ENCODE data around the gene AGAP2. TPM values are rescaled to one million over a fixed set of nuclear protein-coding genes. Genes with fewer than 3 reads are reported as not detected.

Gene AGAP2
- total and polyA plus RNA-seq, 8 donors = 0.31 to 5.8 (median 0.54) TPM

GRCh38 chr12:57765003-57765697 is 26.6 kb upstream of the AGAP2 start:
- Histone ChIP-seq H3K27ac (no peak overlapping the region), H3K9me3 (no peaks in the 10 kb centered on the region), H3K27me3 (peaks cover 24 to 55% of the 10 kb centered on the region in 2 donors), H3K4me3 (peak overlapping the region; percentile 38 to 45), H3K36me3 (peaks cover 0 to 22% of the 10 kb centered on the region in 2 donors), H3K4me1 (peaks cover 23 to 32% of the 10 kb centered on the region in 2 donors)
- peak; percentile 60 for ATAC-seq
- intact Hi-C loops (cut with DNase I) = no loop called here
- TF ChIP-seq CTCF (IDR thresholded peaks at IDR 0.05) = peak in 1 of 2 donors; percentile 15
- peak in 1 of 4 donors; percentile 86 for DNase-seq

GRCh38 chr12:57764662-57765002 is 26.1 kb upstream of the AGAP2 start:
- H3K9me3 ChIP-seq = no peaks in the 10 kb centered on the region
- intact Hi-C loops (cut with DNase I) = no loop called here
- DNase-seq = no peak
- H3K36me3 ChIP-seq = peaks cover 0 to 17% of the 10 kb centered on the region in 2 donors
- no peak for TF ChIP-seq CTCF (IDR thresholded peaks at IDR 0.05)
- H3K4me1 ChIP-seq = peaks cover 23 to 32% of the 10 kb centered on the region in 2 donors
- peak overlapping the region; percentile 38 to 45 for H3K4me3 ChIP-seq
- ATAC-seq = peak; percentile 24
- H3K27me3 ChIP-seq = peaks cover 24 to 55% of the 10 kb centered on the region in 2 donors
- H3K27ac ChIP-seq = no peak overlapping the region

GRCh38 chr12:57763881-57764661 is 25.5 kb upstream of the AGAP2 start:
- DNase-seq = no peak
- Histone ChIP-seq H3K4me3 (peak overlapping the region in 1 of 2 donors; percentile 45), H3K36me3 (peaks cover 0 to 14% of the 10 kb centered on the region in 2 donors), H3K27me3 (peaks cover 24 to 55% of the 10 kb centered on the region in 2 donors), H3K4me1 (peaks cover 23 to 32% of the 10 kb centered on the region in 2 donors), H3K27ac (no peak overlapping the region), H3K9me3 (no peaks in the 10 kb centered on the region)
- TF ChIP-seq CTCF (IDR thresholded peaks at IDR 0.05) = no peak
- intact Hi-C loops (cut with DNase I) = no loop called here
- ATAC-seq = no peak

- H3K27me3 ChIP-seq = peaks cover 24 to 51% of the 10 kb centered on the region in 2 donors
- intact Hi-C loops (cut with DNase I) = no loop called here
- H3K36me3 ChIP-seq = peaks cover 0 to 20% of the 10 kb centered on the region in 2 donors
- DNase-seq = no peak
- no peak for ATAC-seq
- H3K9me3 ChIP-seq = no peaks in the 10 kb centered on the region
- H3K4me3 ChIP-seq = no peak overlapping the region
- TF ChIP-seq CTCF (IDR thresholded peaks at IDR 0.05) = no peak
- peaks cover 23 to 32% of the 10 kb centered on the region in 2 donors for H3K4me1 ChIP-seq
- no peak overlapping the region for H3K27ac ChIP-seq
Measured at GRCh38 chr12:57762463-57762862, 23.9 kb upstream of the AGAP2 start.

GRCh38 chr12:57761391-57761998 is 23.0 kb upstream of the AGAP2 start:
- no peak for ATAC-seq
- intact Hi-C loops (cut with DNase I) = no loop called here
- H3K27me3 ChIP-seq = peaks cover 24 to 41% of the 10 kb centered on the region in 2 donors

More at GRCh38 chr12:57761391-57761998, 23.0 kb upstream of the AGAP2 start:
- TF ChIP-seq CTCF (IDR thresholded peaks at IDR 0.05) = no peak
- Histone ChIP-seq H3K9me3 (no peaks in the 10 kb centered on the region), H3K36me3 (peaks cover 0 to 20% of the 10 kb centered on the region in 2 donors), H3K27ac (no peak overlapping the region), H3K4me1 (peaks cover 15 to 28% of the 10 kb centered on the region in 2 donors), H3K4me3 (no peak overlapping the region)
- no peak for DNase-seq

All from left lung (tissue), 10 donors.